Stimulated activated CD4-positive, alpha-beta T cell treated with anti-CD3 and anti-CD28 coated beads, TNF-alpha, amount 100 ng/mL, for 4 hours (primary cell): Measurements from ENCODE around the gene C5AR1.
"Not testable (repeated sequence)": the region's sequence is repeated elsewhere in the genome, so short reads cannot be mapped to it uniquely, and the experiment has no call there.

Source experiments
- DNase-seq, 3 experiments: peaks; one replicate each; pipeline ENCODE4 v3.0.0-alpha.2; 2020; ENCODE audit warnings: low read depth in 3 of 3

The C5AR1 gene

DNA sequence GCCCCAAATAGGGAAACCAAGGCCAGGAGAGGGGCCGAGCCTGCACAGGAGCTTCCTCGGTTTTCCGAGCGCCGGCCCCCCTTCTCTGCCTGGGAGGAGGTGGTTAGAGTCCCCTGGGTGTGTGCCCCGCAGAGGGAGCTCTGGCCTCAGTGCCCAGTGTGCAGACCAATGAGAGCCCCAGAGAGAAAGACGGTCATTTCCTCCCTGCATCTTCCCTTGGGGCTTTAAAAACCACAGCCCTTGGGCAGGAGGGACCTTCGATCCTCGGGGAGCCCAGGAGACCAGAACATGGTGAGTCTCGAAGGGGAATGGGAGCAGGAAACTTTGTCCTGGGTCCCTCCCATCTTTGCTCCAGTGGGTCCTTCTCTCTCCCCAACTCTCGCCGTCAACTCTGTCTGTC lies at the start of gene C5AR1:
Gene C5AR1 (plus strand): TSS at position 254 of the 400 bp plus-strand sequence. CDS start 35 bp downstream, at position 289.
- no peak for DNase-seq

- no peak for DNase-seq
These were observed 49.2 kb upstream of the C5AR1 start for GRCh38 chr19:47260476-47260875.

DNA sequence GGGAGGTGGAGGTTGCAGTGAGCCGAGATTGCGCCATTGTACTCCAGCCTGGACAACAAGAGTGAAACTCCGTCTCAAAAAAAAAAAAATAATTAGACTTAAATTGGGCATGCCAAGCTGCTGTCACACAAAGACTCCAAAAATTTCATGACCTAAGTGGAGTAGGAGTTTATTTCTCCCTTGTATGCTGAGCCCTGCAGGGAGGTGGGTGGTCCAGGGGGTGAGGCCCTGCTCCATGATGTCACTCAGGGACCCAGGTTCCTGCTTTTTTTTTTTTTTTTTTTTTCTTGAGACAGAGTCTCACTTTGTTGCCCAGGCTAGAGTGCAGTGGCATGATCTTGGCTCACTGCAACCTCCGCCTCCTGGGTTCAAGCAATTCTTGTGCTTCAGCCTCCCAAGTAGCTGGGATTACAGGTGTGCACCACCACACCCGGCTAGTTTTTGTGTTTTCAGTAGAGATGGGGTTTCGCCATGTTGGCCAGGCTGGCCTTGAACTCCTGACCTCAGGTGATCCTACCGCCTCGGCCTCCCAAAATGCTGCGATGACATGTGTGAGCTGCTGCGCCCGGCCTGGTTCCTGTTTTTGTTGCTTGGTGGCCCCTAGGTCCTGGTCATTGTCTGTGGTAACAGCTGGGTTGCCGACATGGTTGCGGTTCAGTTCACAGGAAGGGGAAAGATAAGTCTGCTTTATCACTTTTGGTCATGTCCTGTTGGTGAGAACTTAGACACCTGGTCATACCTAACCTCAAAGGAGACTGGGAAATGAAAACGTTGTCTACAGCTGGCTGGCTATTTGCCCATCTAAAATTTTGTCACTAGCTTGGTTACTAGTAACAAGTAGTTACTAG lies 47.5 kb upstream of the C5AR1 start:
- not testable (repeated sequence) for DNase-seq

DNA sequence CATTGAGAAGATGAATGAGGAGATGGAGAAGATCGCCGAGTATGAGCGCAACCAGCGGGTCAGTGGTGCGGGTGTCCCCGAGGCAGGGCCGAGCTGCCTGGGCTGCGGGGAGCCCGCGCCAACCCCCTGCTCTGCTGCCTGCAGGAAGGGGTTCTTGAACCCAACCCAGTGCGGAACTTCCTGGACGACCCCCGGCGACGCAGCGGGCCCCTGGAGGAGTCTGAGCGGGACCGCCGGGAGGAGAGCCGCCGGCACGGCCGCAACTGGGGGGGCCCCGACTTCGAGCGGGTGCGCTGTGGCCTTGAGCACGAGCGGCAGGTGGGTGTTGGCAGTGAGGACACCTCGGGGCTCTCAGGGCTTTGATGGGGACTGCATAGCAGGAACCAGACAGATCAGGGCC lies 45.0 kb upstream of the C5AR1 start:
- DNase-seq, result no peak

DNA sequence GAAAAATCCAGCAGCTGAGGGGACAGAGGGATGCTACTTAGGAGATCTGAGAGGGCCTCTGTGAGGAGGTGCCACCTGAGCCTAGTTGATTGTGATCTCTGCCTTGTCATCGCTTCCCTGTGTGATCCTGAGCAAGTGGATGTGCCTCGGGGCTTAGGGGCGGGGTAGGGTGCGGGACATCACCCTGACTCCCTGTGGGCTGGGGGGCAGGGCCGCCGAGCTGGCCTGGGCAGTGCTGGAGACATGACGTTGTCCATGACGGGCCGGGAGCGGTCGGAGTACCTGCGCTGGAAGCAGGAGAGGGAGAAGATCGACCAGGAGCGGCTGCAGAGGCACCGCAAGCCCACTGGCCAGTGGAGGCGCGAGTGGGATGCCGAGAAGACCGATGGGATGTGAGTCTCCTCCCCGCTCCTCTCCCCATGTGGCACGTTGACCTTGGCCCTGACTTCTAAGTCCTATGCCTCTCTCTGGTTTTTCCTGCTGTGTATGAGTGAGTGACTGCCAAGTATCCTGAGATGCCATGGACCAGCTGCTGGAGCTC lies 43.2 kb upstream of the C5AR1 start:
- DNase-seq, result no peak

GRCh38 chr19:47267350-47267759 lies 42.3 kb upstream of the C5AR1 start:
- no peak for DNase-seq

DNA sequence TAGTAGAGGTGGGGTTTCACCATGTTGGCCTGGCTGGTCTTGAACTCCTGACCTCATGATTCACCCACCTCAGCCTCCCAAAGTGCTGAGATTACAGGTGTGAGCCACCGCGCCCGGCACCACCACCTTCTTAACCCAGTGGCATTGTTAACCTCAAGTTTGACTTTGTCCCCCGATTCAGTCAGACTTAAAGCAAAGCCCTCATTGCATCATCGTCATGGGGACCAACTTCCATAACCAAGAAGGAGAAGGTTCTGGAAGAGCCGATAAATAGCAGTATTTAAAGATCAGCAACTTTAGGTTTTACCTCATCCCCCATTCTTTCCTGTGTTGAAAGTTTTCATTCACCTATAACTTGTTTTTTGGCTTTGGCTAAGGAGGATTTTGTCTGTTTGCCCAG lies 41.6 kb upstream of the C5AR1 start:
- DNase-seq, result no peak

- DNase-seq, result no peak
These were observed 40.1 kb upstream of the C5AR1 start for GRCh38 chr19:47269596-47269995.

- no peak for DNase-seq
These were observed 39.3 kb upstream of the C5AR1 start for GRCh38 chr19:47270408-47270807.

DNA sequence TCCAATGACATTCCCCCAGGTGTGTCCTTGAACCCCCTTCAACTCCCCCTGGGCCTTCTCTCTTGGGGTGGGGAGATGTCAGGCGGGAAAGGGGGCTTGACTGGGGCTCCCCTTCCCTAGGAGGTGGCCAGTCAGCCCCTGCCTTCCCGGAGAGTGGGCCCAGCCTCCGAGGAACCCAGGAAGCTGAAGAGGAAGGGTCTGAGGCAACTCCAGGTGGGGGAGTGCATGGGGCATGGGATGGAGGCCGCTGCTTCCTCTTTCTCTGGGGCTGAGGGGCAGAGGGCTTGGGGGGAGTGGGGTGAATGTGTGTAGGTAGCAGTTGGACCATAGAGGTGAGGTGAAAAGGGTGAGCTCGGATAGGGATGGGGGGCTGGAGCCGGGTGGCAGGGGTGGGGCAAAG lies 37.7 kb upstream of the C5AR1 start:
- no peak for DNase-seq

DNA sequence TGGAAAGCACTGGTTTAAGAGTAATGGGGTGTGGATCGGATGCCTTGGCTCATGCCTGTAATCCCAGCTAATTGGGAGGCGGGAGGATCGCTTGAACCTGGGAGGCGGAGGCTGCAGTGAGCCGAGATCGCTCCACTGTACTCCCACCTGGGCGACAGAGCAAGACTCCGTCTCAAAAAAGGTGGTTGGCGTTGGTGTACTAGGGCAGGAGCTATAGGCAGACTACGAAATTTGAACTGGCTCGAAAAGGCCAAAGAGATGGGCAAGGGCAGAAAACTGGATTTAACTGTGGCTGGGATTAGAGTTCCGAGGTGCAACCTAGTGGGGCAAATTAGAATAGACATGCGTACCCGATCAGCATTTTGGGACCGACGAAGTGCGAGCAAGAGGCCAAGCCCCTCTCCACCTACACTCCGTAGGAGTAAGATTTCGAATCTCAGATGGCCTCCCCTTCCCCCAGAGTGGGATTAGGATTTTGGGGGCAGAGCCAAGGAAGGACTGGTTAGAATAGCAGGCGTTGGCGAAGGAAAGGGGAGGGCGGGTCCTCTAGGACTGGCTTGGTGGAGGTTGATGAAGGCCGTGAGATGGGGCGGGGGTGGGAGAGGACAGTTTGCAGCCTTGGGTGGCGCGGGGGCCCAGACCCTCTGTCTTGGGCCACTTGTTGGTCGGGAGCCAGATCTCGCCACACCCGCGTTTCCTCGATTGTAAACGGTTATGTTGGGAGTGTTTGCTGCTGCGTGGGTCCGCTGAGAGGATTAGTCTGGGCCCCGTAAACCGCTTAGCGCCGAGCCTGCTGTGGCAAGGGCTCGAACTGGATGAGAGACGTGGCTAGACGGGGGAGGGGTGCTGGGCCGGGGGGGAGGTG lies 37.0 kb upstream of the C5AR1 start:
- DNase-seq, result peak in 1 of 3 experiments; percentile 45

- peak; percentile 82 to 85 (median 83) for DNase-seq
These were observed 36.2 kb upstream of the C5AR1 start for GRCh38 chr19:47273313-47274070.

DNA sequence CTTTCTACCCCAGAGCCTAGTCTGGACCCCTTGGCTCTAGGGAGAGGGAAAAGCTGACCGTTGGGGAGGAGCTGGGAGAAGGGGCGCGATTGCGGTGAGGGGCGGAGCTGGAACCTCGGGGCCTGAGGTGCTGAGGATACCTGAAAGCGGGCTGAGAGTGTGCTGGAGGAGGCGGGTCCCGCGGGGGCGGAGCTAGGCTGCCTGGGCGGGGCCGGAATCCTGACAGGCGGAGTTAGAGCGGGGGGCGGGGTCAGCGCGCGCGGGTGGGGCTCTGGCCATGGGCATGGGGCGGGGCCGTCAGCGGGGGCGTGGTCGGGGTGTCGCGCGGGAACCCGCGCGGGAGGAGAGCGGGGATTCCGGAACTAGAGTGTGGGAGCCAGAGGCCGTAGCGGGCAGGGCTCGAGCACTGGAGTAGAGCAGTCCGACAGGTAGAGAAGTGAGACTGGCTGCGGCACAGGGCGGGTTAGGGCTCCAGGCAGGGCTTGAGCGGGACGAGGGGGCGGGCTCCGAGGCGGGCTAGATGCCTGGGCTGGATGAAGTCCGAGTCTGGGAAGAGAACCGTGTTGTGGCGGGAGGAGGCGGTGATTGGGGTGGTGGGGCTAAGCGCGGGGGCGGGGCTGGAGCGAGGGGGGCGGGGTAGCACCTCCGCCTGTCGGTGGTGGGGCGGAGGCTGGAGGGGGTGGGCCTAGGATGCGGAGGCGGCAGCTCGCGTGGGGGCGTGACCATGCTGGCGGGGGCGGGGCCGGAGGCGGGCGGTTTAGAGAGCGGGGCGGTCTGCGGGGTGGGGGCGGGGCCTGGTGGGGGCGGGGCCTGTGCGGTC lies 35.4 kb upstream of the C5AR1 start, which contains the start of gene INAFM1:
Gene INAFM1 (plus strand): TSS at position 815 of the 820 bp plus-strand sequence. CDS start 35 bp downstream, outside the sequence.
- DNase-seq, result peak; percentile 99 to 100 (median 100)

DNA sequence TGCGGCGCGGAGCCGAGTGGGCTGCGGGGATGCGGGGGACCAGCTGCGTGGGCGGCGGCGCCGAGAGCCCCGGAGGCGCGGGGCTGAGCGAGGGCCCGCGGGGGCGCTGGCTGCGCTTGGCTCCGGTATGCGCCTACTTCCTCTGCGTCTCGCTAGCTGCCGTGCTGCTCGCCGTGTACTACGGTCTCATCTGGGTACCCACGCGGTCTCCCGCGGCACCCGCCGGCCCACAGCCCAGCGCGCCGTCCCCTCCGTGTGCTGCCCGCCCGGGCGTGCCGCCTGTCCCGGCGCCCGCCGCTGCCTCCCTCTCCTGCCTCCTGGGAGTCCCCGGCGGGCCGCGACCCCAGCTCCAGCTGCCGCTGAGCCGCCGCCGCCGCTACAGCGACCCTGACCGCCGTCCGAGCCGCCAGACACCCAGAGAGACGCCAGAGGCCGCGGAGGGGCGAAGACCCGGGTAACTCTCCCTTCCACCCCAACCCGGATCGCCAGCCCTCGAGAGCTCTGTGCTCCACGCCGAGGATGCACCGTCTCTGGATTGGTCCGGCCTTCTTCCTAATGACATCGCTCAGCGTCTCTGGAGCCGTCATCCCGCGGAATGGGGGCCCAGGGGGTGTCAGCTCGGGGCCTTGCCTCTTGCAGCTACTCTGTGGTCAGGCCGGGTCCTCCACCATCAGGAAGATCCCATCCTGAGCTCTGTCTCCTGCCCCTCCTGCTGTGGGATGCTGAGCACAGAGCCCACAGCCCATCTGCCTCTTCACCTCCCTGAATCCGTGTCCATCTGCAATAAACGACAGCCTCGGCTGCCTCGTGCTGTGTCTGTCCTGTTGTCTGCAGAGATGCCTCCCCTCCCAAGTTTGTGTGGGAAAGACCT lies 34.5 kb upstream of the C5AR1 start:
- no peak for DNase-seq

DNA sequence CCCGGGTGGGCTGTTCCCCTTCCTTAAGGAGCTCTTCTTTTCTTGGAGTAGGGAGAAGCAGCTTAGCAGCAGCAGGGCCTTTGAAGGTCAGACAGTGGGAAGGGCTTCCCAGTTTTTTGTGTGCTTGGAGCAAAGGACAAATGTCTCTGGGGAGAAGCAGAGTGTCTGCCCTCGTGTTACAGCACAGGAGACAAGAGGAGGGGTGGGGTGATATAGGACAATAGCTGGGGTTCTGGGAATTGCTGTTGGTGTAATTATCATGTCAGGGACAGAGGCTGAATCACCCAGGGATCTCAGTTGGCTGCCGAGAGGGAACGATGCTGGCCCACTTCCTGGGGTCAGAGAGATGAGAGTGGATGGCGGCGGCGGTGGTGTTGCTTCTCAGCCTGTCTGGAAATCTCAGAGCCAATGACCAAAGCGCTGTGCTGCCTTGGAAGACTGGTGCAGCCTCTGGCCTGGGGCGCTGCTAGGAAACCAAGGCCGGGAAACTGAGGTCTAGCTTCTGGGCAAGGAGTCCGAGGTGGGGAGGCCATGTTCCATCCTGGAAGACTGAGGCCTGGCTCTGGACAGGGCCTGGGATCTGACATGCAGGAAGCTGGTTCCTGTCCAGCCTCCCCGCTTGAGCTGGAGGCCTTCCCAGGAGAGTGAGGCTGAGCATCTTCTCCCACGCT lies 33.7 kb upstream of the C5AR1 start:
- no peak for DNase-seq

GRCh38 chr19:47276513-47276912 lies 33.1 kb upstream of the C5AR1 start:
- DNase-seq, result not testable (repeated sequence)

DNA sequence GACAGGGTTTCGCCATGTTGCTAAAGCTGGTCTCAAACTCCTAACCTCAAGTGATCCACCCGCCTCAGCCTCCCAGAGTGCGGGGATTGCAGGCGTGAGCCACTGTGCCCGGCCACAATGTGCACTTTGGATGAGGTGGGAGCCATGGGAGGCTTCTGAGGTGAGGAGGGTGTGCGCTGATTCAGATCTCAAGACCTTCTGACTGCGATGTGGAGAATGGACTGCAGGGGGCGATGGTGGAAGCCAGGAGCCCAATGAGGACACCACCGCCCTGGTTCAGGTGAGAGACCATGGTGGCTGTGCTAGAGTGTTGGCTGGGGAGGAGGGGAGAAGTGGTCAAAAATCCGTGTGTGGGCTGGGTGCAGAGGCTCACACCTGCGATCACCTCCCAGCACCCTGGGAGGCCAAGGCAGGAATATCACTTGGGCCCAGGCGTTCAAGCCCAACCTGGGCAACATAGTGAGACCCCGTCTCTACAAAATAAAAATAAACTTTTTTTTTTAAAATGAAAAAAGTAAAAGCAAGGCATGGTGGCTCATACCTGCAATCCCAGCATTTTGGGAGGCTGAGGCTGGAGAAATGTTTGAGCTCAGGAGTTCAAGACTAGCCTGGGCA lies 29.4 kb upstream of the C5AR1 start:
- DNase-seq, result peak in 2 of 3 experiments; percentile 33 to 38

DNA sequence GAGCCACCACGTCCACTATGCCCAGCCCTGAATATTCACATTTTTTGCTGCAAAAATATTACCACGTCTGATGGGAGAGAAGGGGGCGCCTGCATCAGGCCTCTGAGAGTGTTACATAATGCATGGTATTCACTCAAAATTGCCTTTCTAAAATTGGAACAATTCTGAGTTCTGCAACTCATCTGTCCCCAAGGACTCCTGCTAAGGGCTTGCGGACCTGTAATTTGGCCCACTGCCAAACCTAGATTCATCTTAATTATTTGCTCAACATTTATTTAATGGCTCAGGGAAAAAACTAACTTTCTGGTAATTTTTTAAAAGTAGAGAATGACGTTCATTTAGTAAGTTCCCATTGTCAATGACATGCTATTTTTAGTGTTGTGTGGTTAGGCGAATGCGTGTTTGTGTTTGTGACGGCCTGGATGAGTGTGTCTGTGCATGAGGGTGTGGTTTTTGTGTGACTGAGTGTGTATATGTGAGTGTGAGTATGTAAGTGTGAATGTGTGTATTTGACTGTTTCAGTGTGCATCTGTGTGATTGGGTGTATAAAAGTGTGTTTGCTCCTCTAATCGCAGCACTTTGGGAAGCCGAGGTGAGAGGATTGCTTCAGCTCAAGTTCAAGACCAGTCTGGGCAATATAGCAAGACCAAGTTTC lies 26.1 kb upstream of the C5AR1 start:
- DNase-seq, result no peak
